Stimulated activated CD8-positive, alpha-beta memory T cell treated with anti-CD3 and anti-CD28 coated beads, Interleukin-4, amount 100 ng/mL, for 48 hours (primary cell): ENCODE data around the gene EPHA1.
A peak's percentile ranks its signal among the peaks of the same experiment; 100 is the strongest.

Experiments
- DNase-seq: peaks from one replicate; pipeline ENCODE4 v3.0.0-alpha.2; 2020

The EPHA1 gene

DNA sequence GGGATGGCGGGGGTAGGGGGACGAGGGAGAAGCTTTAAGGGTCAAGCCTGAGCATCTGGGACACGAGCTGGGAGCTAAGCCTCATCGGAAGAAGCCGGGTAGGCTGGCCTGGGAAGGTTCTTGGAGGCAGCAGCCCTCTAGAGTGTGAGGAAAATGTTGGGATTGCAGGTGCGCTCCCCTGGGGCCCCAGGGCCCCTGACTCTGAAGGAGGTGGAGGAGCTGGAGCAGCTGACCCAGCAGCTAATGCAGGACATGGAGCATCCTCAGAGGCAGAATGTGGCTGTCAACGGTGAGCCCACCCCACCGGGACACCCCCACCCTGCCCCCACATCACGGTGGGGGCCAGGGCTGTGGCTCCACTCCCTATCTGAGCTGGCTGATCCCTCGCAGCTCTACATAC is 20.6 kb downstream of the EPHA1 start:
- no peak for DNase-seq

DNA sequence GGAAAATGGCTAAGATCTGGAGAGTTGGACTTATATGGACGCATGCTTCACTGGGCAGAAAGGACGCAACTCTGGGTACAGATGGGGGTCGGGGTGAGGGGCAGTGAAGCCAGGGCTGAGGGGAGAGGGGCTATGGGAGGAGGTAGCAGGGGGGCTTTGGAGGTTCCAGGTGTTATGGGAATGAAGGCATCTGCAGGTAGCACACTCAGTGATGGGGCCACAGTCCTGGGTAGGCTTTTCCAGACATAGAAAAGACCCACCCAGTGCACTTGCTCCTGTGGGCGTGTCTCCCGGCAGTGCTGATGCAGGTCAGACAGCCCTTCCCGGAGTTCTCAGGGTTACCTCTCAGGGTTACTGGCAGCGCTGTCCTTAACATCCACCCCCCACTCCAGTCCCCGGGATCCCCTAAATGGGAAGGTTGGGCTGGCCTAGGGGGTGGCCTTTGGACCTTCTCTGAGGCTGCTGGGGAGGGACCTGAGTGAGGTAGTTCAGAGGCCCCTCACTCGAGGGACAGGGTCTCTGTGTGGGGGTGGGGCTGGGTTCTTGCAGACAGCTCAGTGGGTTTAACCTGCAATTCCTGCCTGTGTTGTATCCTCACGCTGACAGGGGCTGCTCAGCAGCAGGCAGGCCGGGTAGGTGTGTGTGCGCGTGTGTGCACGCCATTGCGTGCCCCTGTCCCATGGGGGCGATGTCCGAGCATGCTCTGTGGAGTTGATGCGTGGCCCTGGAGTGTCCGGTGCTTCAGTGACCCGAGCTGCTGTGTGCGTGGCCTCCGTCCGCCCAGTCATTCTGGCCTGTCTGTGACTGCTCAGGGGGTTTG is 21.3 kb downstream of the EPHA1 start:
- no peak for DNase-seq

GRCh38 chr7:143385891-143386781 is 22.5 kb downstream of the EPHA1 start:
- DNase-seq = no peak

- DNase-seq = no peak
These were observed 23.7 kb downstream of the EPHA1 start for GRCh38 chr7:143384661-143385631.

GRCh38 chr7:143384148-143384547 is 24.5 kb downstream of the EPHA1 start:
- no peak for DNase-seq

GRCh38 chr7:143383642-143383957 is 25.1 kb downstream of the EPHA1 start:
- DNase-seq = no peak

DNA sequence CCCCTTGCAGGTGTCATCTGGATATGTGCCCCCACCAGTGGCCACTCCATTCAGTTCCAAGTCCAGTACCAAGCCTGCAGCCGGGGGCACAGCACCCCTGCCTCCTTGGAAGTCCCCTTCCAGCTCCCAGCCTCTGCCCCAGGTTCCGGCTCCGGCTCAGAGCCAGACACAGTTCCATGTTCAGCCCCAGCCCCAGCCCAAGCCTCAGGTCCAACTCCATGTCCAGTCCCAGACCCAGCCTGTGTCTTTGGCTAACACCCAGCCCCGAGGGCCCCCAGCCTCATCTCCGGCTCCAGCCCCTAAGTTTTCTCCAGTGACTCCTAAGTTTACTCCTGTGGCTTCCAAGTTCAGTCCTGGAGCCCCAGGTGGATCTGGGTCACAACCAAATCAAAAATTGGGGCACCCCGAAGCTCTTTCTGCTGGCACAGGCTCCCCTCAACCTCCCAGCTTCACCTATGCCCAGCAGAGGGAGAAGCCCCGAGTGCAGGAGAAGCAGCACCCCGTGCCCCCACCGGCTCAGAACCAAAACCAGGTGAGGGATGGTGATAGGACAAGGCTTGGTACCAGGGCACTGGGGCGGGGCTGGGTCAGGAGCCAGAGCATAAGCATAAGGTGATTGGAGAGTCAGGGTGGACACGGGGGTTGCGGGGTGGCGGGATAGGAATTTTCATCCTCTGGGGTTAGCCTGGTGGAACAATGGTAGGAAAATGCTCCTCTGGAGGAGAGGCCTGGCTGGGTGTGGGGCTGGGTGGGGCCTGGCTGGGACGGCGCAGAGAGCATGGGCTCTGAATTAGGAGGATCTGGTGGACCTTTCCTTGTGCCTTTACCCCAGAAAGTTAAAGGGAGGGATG is 25.6 kb downstream of the EPHA1 start:
- DNase-seq = no peak

DNA sequence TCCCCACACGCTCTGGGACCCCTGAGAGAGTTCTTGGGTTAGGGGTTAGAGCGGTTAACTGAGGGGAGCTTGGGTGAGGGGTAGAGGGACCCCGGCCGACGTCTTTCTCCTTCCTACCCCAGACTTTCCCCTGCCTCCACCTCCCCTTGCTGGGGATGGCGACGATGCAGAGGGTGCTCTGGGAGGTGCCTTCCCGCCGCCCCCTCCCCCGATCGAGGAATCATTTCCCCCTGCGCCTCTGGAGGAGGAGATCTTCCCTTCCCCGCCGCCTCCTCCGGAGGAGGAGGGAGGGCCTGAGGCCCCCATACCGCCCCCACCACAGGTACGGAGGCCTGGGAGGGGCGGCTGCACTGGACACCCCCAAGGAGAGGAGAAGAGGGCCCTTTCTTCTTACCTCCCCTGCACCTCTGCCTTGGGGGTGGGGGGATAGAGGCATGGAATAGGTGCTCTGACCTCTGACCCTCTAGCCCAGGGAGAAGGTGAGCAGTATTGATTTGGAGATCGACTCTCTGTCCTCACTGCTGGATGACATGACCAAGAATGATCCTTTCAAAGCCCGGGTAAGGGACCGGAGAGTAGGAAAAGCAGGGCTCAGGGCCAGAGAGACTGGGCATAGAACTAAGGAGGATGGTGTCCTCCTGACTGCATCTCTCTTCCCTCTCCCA is 26.4 kb downstream of the EPHA1 start:
- no peak for DNase-seq

DNA sequence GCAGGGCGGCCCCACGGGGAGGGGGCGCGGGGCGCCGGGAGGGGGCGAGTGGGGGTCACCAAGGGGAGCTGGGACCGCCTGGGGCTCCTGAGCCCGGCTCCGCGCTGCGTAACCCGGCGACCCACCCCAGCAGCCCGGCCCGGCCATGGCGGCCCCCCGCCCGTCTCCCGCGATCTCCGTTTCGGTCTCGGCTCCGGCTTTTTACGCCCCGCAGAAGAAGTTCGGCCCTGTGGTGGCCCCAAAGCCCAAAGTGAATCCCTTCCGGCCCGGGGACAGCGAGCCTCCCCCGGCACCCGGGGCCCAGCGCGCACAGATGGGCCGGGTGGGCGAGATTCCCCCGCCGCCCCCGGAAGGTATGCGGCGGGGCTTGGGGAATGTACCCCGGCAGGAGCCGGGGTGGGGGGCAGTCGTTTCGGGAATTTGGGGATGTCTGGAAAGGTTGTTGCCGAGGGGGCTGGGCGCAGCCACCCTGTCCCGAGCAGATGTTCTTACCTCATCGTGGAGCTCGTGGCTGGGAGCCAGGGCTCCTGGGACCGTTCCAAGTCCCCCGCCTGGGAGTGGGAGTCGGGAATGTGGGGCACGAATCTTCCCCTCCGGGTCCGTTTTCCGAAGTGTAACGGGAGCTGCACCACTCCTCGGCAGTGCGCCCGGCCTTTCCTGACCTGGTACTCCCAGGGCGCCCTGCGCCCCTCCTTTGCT is 27.1 kb downstream of the EPHA1 start:
- DNase-seq = peak; percentile 50

GRCh38 chr7:143380646-143381426 is 27.8 kb downstream of the EPHA1 start, which contains the start of gene ZYX:
TSS of gene ZYX (plus strand) at chr7:143381345. CDS start at chr7:143381572, 227 bp downstream.
- peak; percentile 90 for DNase-seq

DNA sequence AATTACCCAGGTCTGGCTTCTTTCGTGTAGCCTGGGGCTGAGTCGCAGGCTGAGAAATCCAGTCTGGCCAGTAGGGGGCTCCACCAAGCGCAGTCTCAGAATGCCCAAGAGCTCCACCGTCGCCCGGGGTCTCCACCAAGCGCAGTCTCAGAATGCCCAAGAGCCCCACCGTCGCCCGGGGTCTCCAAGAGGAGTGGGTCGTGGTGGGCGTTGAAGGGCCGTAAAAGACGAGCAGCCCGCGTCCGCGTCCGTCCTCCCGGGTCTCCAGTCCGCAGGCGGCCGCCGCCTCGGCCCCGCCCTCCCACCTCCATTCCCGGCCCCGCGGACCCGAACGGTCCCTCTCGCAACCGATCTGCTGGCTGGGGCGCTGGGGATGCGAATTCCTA is 28.4 kb downstream of the EPHA1 start:
- peak; percentile 95 for DNase-seq

DNA sequence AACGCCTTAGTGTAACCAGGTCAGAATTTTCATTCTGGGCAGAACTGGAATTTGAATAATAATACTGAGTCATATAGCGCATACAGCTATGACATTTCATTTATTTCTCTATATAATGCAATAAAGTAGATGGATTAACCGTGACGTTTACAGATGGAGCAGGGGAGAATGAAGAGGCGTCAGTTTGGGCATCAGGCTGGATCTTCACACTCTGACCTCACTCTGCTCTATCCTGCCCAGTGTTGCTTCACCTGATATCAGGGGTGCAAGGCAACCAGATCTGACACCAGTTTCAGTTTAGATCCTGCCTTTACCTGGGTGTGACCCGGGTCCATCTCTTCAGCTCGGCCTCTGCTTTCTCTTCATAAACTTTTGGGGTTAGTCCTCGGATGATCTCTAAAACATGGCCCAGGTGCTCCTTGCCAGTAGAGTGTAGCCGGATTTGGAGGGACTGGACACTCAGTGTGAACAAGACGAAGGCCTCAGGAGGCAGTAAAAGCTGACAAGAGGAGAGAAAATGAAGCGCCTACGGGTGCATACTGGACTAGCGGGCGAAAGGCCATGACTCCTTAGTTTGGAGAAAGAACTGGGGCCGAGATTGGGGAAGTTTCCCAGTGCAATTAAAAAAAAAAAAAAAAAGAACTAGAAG is 28.9 kb downstream of the EPHA1 start:
- peak; percentile 46 for DNase-seq

GRCh38 chr7:143376396-143376795 is 32.3 kb downstream of the EPHA1 start:
- no peak for DNase-seq

- peak; percentile 55 for DNase-seq
These were observed 33.2 kb downstream of the EPHA1 start for GRCh38 chr7:143375298-143376034.

GRCh38 chr7:143374561-143374960 is 34.1 kb downstream of the EPHA1 start:
- DNase-seq = no peak

- no peak for DNase-seq
These were observed 35.3 kb downstream of the EPHA1 start for GRCh38 chr7:143373255-143373794.

DNA sequence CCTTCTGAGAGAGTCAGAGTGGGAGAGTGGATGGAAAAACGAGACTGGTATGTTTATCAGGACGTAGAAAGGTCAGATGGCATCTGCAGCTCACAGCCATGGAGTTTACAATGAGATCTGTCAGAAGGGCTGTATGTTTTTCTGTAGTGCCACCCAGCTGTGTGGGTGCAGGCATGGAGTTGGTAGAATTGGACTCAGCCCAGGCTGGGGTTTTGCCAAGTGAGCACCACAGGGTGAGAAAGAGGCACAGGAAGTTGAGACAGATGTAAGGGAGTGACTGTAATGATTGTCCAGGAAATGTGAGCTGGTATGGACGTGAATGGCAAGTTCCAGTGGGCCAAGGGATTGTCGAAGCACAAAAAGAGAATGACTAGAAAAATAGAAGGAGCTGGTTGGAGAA is 36.6 kb downstream of the EPHA1 start:
- peak; percentile 68 for DNase-seq
